ENCODE measurements around the gene MTF2.
A peak's percentile ranks its signal among the peaks of the same experiment; 100 is the strongest.
"Not testable (repeated sequence)": the region's sequence is repeated elsewhere in the genome, so short reads cannot be mapped to it uniquely, and the experiment has no call there.

MTF2 gene

GRCh38 chr1:93142161-93142560 is 63.1 kb downstream of the MTF2 start:
- no peak for DNase-seq (ENCODE audit: low spot score)

GRCh38 chr1:93143136-93143535 is 64.1 kb downstream of the MTF2 start:
- no peak for DNase-seq (ENCODE audit: low spot score)

GRCh38 chr1:93143769-93144168 is 64.7 kb downstream of the MTF2 start:
- no peak for DNase-seq (ENCODE audit: low spot score)

GRCh38 chr1:93148001-93148400 is 68.9 kb downstream of the MTF2 start:
- peak; percentile 9 for DNase-seq (ENCODE audit: low spot score)

- DNase-seq (ENCODE audit: low spot score) = no peak
Observed at GRCh38 chr1:93150729-93151128, 71.6 kb downstream of the MTF2 start.

- no peak for DNase-seq (ENCODE audit: low spot score)
Observed at GRCh38 chr1:93151474-93151873, 72.4 kb downstream of the MTF2 start.

- DNase-seq (ENCODE audit: low spot score) = no peak
Observed at GRCh38 chr1:93152835-93153234, 73.8 kb downstream of the MTF2 start.

- no peak for DNase-seq (ENCODE audit: low spot score)
Observed at GRCh38 chr1:93154898-93155297, 75.8 kb downstream of the MTF2 start.

GRCh38 chr1:93155335-93155734 is 76.3 kb downstream of the MTF2 start:
- no peak for DNase-seq (ENCODE audit: low spot score)

GRCh38 chr1:93159337-93159736 is 80.3 kb downstream of the MTF2 start:
- no peak for DNase-seq (ENCODE audit: low spot score)

- DNase-seq (ENCODE audit: low spot score) = not testable (repeated sequence)
Observed at GRCh38 chr1:93163314-93163713, 84.2 kb downstream of the MTF2 start.

GRCh38 chr1:93164816-93165215 is 85.7 kb downstream of the MTF2 start:
- no peak for DNase-seq (ENCODE audit: low spot score)

GRCh38 chr1:93165895-93166294 is 86.8 kb downstream of the MTF2 start:
- not testable (repeated sequence) for DNase-seq (ENCODE audit: low spot score)

GRCh38 chr1:93167006-93167405 is 87.9 kb downstream of the MTF2 start:
- no peak for DNase-seq (ENCODE audit: low spot score)

- DNase-seq (ENCODE audit: low spot score) = not testable (repeated sequence)
Observed at GRCh38 chr1:93170141-93170678, 91.1 kb downstream of the MTF2 start.

GRCh38 chr1:93171549-93172034 is 92.5 kb downstream of the MTF2 start:
- no peak for DNase-seq (ENCODE audit: low spot score)

- no peak for DNase-seq (ENCODE audit: low spot score)
Observed at GRCh38 chr1:93172778-93173177, 93.7 kb downstream of the MTF2 start.

GRCh38 chr1:93174638-93175037 is 95.6 kb downstream of the MTF2 start:
- DNase-seq (ENCODE audit: low spot score) = not testable (repeated sequence)

- DNase-seq (ENCODE audit: low spot score) = peak; percentile 4
Observed at GRCh38 chr1:93177991-93178390, 98.9 kb downstream of the MTF2 start.

GRCh38 chr1:93178418-93178817 is 99.3 kb downstream of the MTF2 start:
- DNase-seq (ENCODE audit: low spot score) = no peak

GRCh38 chr1:93179886-93180722 is 101.0 kb downstream of the MTF2 start, which contains the start of gene TMED5:
TSS of gene TMED5 (minus strand) at chr1:93180413. CDS start at chr1:93180242, 171 bp downstream.
- peak; percentile 94 for DNase-seq (ENCODE audit: low spot score)

GRCh38 chr1:93180723-93181613 is 101.9 kb downstream of the MTF2 start, which contains the start of gene CCDC18:
TSS of gene CCDC18 (plus strand) at chr1:93180724. CDS start at chr1:93183362, 2,638 bp downstream.
- DNase-seq (ENCODE audit: low spot score) = no peak

Data from AG08395 (cell line).